GM18508 (cell line): Measurements from ENCODE around the gene GAGE13.
"Not testable (repeated sequence)": the region's sequence is repeated elsewhere in the genome, so short reads cannot be mapped to it uniquely, and the experiment has no call there.

Experiments
- ATAC-seq: cut with Tn5 transposase; IDR thresholded peaks from one replicate; pipeline ENCODE4 v1.9.1; 2021; ENCODE audit warnings: moderate number of reproducible peaks; ENCODE audit not compliant: insufficient read depth, unreplicated experiment

Gene GAGE13

GRCh38 chrX:49331282-49331681 is at the start of gene GAGE13:
Gene GAGE13 (plus strand): TSS chrX:49331582. CDS start chrX:49332738, 1,156 bp downstream.
- not testable (repeated sequence) for ATAC-seq

GRCh38 chrX:49282647-49283011 is 48.8 kb upstream of the GAGE13 start:
- ATAC-seq: no peak

- ATAC-seq: no peak
Measured at GRCh38 chrX:49284212-49284611, 47.2 kb upstream of the GAGE13 start.

- ATAC-seq: no peak
Measured at GRCh38 chrX:49286136-49286535, 45.2 kb upstream of the GAGE13 start.

GRCh38 chrX:49286581-49286980 is 44.8 kb upstream of the GAGE13 start:
- no peak for ATAC-seq

- no peak for ATAC-seq
Measured at GRCh38 chrX:49287665-49288064, 43.7 kb upstream of the GAGE13 start.

GRCh38 chrX:49290215-49290614 is 41.2 kb upstream of the GAGE13 start:
- ATAC-seq: no peak

GRCh38 chrX:49291615-49292337 is 39.6 kb upstream of the GAGE13 start:
- no peak for ATAC-seq

GRCh38 chrX:49292400-49293362 is 38.7 kb upstream of the GAGE13 start:
- no peak for ATAC-seq

- ATAC-seq: not testable (repeated sequence)
Measured at GRCh38 chrX:49299293-49299692, 32.1 kb upstream of the GAGE13 start.

GRCh38 chrX:49300703-49301102 is 30.7 kb upstream of the GAGE13 start:
- ATAC-seq: no peak

GRCh38 chrX:49303346-49303745 is 28.0 kb upstream of the GAGE13 start, which contains the start of gene GAGE10:
Gene GAGE10 (plus strand): TSS chrX:49303646. CDS start chrX:49304860, 1,214 bp downstream.
- ATAC-seq: no peak

- ATAC-seq: not testable (repeated sequence)
Measured at GRCh38 chrX:49307775-49308174, 23.6 kb upstream of the GAGE13 start.

GRCh38 chrX:49308604-49309269 is 22.6 kb upstream of the GAGE13 start:
- no peak for ATAC-seq

- no peak for ATAC-seq
Measured at GRCh38 chrX:49309401-49309981, 21.9 kb upstream of the GAGE13 start.

- no peak for ATAC-seq
Measured at GRCh38 chrX:49310371-49310770, 21.0 kb upstream of the GAGE13 start.

GRCh38 chrX:49312176-49312575 is 19.2 kb upstream of the GAGE13 start:
- no peak for ATAC-seq

GRCh38 chrX:49316085-49316484 is 15.3 kb upstream of the GAGE13 start:
- ATAC-seq: no peak

GRCh38 chrX:49321737-49322136 is 9.6 kb upstream of the GAGE13 start, which contains the start of gene GAGE12J:
Gene GAGE12J (plus strand): TSS chrX:49322037. CDS start chrX:49323194, 1,157 bp downstream.
- ATAC-seq: not testable (repeated sequence)

- ATAC-seq: not testable (repeated sequence)
Measured at GRCh38 chrX:49322266-49322665, 9.1 kb upstream of the GAGE13 start.
